Stimulated activated CD8-positive, alpha-beta memory T cell treated with anti-CD3 and anti-CD28 coated beads, Interleukin-4, amount 100 ng/mL, for 24 hours (primary cell): ENCODE measurements around the gene NOP9.

Source experiments
- DNase-seq: peaks from one replicate; pipeline ENCODE4 v3.0.0-alpha.2; 2020; ENCODE audit warnings: low read depth

Gene NOP9

GRCh38 chr14:24263848-24264247, 35.8 kb upstream of the NOP9 start:
- DNase-seq, result no peak

- DNase-seq, result no peak
Measured at GRCh38 chr14:24264298-24264697, 35.4 kb upstream of the NOP9 start.

GRCh38 chr14:24266344-24267244, 33.1 kb upstream of the NOP9 start:
- no peak for DNase-seq

GRCh38 chr14:24267516-24267915, 32.1 kb upstream of the NOP9 start:
- no peak for DNase-seq

GRCh38 chr14:24268225-24268624, 31.4 kb upstream of the NOP9 start:
- no peak for DNase-seq

- no peak for DNase-seq
Measured at GRCh38 chr14:24269368-24269767, 30.3 kb upstream of the NOP9 start.

- no peak for DNase-seq
Measured at GRCh38 chr14:24269910-24270536, 29.6 kb upstream of the NOP9 start.

GRCh38 chr14:24270537-24271133, 29.0 kb upstream of the NOP9 start:
- no peak for DNase-seq

GRCh38 chr14:24271134-24271833, 28.4 kb upstream of the NOP9 start, which contains the start of gene RABGGTA:
Gene RABGGTA, minus strand, starts transcription at chr14:24271597. Its CDS starts 482 bp downstream, at chr14:24271115.
- DNase-seq, result peak; percentile 78

- no peak for DNase-seq
Measured at GRCh38 chr14:24271834-24272263, 27.8 kb upstream of the NOP9 start.

- no peak for DNase-seq
Measured at GRCh38 chr14:24272467-24272866, 27.2 kb upstream of the NOP9 start.

- no peak for DNase-seq
Measured at GRCh38 chr14:24273422-24273998, 26.1 kb upstream of the NOP9 start.

GRCh38 chr14:24274101-24274543, 25.5 kb upstream of the NOP9 start:
- no peak for DNase-seq

GRCh38 chr14:24277071-24277470, 22.6 kb upstream of the NOP9 start:
- no peak for DNase-seq

- DNase-seq, result no peak
Measured at GRCh38 chr14:24277606-24278321, 21.9 kb upstream of the NOP9 start.

- no peak for DNase-seq
Measured at GRCh38 chr14:24278424-24278823, 21.2 kb upstream of the NOP9 start.

GRCh38 chr14:24279301-24280186, 20.1 kb upstream of the NOP9 start:
- no peak for DNase-seq

GRCh38 chr14:24280797-24281460, 18.7 kb upstream of the NOP9 start:
- DNase-seq, result no peak

- DNase-seq, result no peak
Measured at GRCh38 chr14:24281636-24282035, 18.0 kb upstream of the NOP9 start.

GRCh38 chr14:24282736-24283135, 16.9 kb upstream of the NOP9 start:
- no peak for DNase-seq
